T-helper 1 cell (primary cell): ENCODE results near the gene RNF215.
"Not testable (repeated sequence)": the region's sequence is repeated elsewhere in the genome, so short reads cannot be mapped to it uniquely, and the experiment has no call there.

ENCODE experiments used
- DNase-seq, 5 donors: peaks; one replicate each; pipeline ENCODE4 v3.0.0-alpha.2; 2012 to 2020

RNF215 gene

GRCh38 chr22:30357236-30357570, 30.0 kb downstream of the RNF215 start:
- no peak for DNase-seq

- peak; percentile 71 to 92 (median 79) for DNase-seq
Measured at GRCh38 chr22:30356449-30357235, 30.6 kb downstream of the RNF215 start, which contains the start of the genes CCDC157 and SF3A1. CCDC157 (plus strand) TSS chr22:30357007; CDS start chr22:30366001, 8,994 bp downstream. SF3A1 (minus strand) TSS chr22:30356894; CDS start chr22:30356792, 102 bp downstream.

- DNase-seq = no peak
Measured at GRCh38 chr22:30354644-30355043, 32.6 kb downstream of the RNF215 start.

GRCh38 chr22:30351226-30351625, 36.0 kb downstream of the RNF215 start:
- DNase-seq = no peak

GRCh38 chr22:30348809-30349208, 38.4 kb downstream of the RNF215 start:
- DNase-seq = no peak

GRCh38 chr22:30348404-30348803, 38.8 kb downstream of the RNF215 start:
- no peak for DNase-seq

GRCh38 chr22:30347255-30347892, 39.8 kb downstream of the RNF215 start:
- DNase-seq = peak in 1 of 5 donors; percentile 28

GRCh38 chr22:30344447-30345200, 42.6 kb downstream of the RNF215 start:
- DNase-seq = peak in 1 of 5 donors; percentile 53

- no peak for DNase-seq
Measured at GRCh38 chr22:30340911-30341685, 46.1 kb downstream of the RNF215 start.

- DNase-seq = no peak
Measured at GRCh38 chr22:30338802-30339201, 48.4 kb downstream of the RNF215 start.

GRCh38 chr22:30338341-30338740, 48.9 kb downstream of the RNF215 start:
- DNase-seq = not testable (repeated sequence)

- DNase-seq = no peak
Measured at GRCh38 chr22:30337461-30337778, 49.8 kb downstream of the RNF215 start.

GRCh38 chr22:30336752-30337460, 50.3 kb downstream of the RNF215 start:
- DNase-seq = no peak

GRCh38 chr22:30335236-30335635, 52.0 kb downstream of the RNF215 start:
- no peak for DNase-seq

- DNase-seq = no peak
Measured at GRCh38 chr22:30334646-30335045, 52.6 kb downstream of the RNF215 start.

GRCh38 chr22:30333707-30334087, 53.5 kb downstream of the RNF215 start:
- DNase-seq = no peak

GRCh38 chr22:30332994-30333706, 54.1 kb downstream of the RNF215 start:
- no peak for DNase-seq

- DNase-seq = no peak
Measured at GRCh38 chr22:30332551-30332950, 54.7 kb downstream of the RNF215 start.
